Psoas muscle (tissue), 8 donors: ENCODE data around the gene CD2AP. TPM values are rescaled to one million over a fixed set of nuclear protein-coding genes. Genes with fewer than 3 reads are reported as not detected.

Experiments
- ATAC-seq, 4 donors: fragments of 200-7000 bp; cut with Tn5 transposase; one replicate each; pipeline ENCODE4 v1.9.1; 2020; ENCODE audit warnings: moderate library complexity in 3 of 4, mild to moderate bottlenecking in 2 of 4
- DNase-seq, 2 donors: peaks; one replicate each; pipeline ENCODE4 v3.0.0-alpha.2; 2020
- H3K27ac ChIP-seq: fragments of 200-600 bp; one replicate; pipeline ENCODE4 v1.8.0; 2022
- H3K27me3 ChIP-seq, 3 donors: fragments of 200-600 bp in 1 of 3; one replicate each; pipeline versions ENCODE4 v1.6.1 to v1.8.0; 2013 to 2022; ENCODE audit warnings: low read length in 2 of 3, mild to moderate bottlenecking in 2 of 3, moderate library complexity in 1 of 3; ENCODE audit not compliant: insufficient read depth in 3 of 3
- H3K36me3 ChIP-seq, 2 donors: fragments of 200-600 bp in 1 of 2; one replicate each; pipeline versions ENCODE4 v1.6.1 to v1.8.0; 2013 to 2022; ENCODE audit warnings: low read depth in 1 of 2, mild to moderate bottlenecking in 1 of 2, moderate library complexity in 1 of 2; ENCODE audit not compliant: insufficient read depth in 1 of 2
- H3K4me1 ChIP-seq: fragments of 200-600 bp; one replicate; pipeline ENCODE4 v1.8.0; 2022
- H3K4me3 ChIP-seq: fragments of 200-600 bp; one replicate; pipeline ENCODE4 v1.8.0; 2022; ENCODE audit warnings: mild to moderate bottlenecking
- H3K9me3 ChIP-seq: fragments of 200-600 bp; one replicate; pipeline ENCODE4 v1.8.0; 2022
- WGBS, 3 donors: extraction: QIAGEN DNeasy Blood & Tissue Kit; methylation state at CpG; one replicate each; pipeline versions ENCODE4 v1.1.6 to v1.1.7; 2013; 5-methylcytosine and 5-hydroxymethylcytosine counted together
- intact Hi-C, 2 donors: fragments of 100-400 bp; cut with DNase I; formaldehyde crosslinking; loops; one replicate each; pipeline versions ENCODE4 v1.11.0 to v1.14.2; 2022
- polyA plus RNA-seq, 3 donors: library from polyadenylated mRNA; stranded (reverse); fragments of 200-250 nt; gene quantifications; one replicate each; pipeline ENCODE4 v1.2.3, GENCODE V29; 2013
- total RNA-seq, 4 donors: library from RNA; stranded (reverse); fragmentation: NEBNext Ultra II Directional in 2 of 4; extraction: Animal tissue kit (Norgen Biotek cat#: 25700) in 2 of 4; gene quantifications; one replicate each; pipeline versions ENCODE4 v1.2.1 to v1.2.4, GENCODE V29; 2021 to 2023
- TF ChIP-seq, protein P1 (sequence below): fragments of 200-600 bp; IDR thresholded peaks from one replicate; pipeline ENCODE4 v1.8.0; 2022; ENCODE audit warnings: antibody characterized with exemption
- donor health status: healthy with polysubstance abuse.
- donor health status: DM: no; HTN: no; CAD: no; lungs with moderate emphysema.
- donor health status: Bipolar disorder and iron deficiency.
- donor health status: healthy.
- donor health status: DM: yes; HTN: yes; CAD: no.
- donor health status: DM: no; HTN: no; CAD: no.
- donor health status: DM: no; HTN: no; CAD: no.
- donor health status: DM: yes; HTN: yes; CAD: no.

CD2AP gene
- total and polyA plus RNA-seq, 7 donors = 3.4 to 11.7 (median 8.3) TPM

DNA sequence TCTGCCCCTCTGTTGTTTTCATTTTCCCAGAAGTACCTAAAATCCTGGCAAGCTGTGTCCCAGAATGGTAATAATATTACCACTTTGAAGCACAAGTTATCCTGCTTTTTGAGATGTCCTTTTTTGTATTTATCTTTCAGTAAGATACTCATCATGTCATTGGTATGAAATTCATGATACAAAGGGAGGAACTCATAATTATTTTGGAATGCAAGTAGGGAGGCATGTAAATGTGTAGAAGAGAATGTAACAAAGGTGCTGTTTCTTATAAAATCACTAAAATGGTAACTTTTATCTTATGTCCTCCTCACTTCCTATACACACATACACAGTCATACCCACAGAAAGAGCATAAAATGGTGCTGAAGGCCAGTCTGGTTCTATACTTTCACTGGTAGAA is 109.9 kb downstream of the CD2AP start:
- Histone ChIP-seq H3K9me3 (no peaks in the 10 kb centered on the region), H3K4me1 (no peaks in the 10 kb centered on the region), H3K27me3 (no peaks in the 10 kb centered on the region), H3K36me3 (peaks cover 5 to 21% of the 10 kb centered on the region in 2 donors), H3K27ac (no peak overlapping the region), H3K4me3 (no peak overlapping the region)
- intact Hi-C loops = no loop called here
- DNase-seq (no peak), ATAC-seq (no peak)
- TF ChIP-seq, protein P1, sequence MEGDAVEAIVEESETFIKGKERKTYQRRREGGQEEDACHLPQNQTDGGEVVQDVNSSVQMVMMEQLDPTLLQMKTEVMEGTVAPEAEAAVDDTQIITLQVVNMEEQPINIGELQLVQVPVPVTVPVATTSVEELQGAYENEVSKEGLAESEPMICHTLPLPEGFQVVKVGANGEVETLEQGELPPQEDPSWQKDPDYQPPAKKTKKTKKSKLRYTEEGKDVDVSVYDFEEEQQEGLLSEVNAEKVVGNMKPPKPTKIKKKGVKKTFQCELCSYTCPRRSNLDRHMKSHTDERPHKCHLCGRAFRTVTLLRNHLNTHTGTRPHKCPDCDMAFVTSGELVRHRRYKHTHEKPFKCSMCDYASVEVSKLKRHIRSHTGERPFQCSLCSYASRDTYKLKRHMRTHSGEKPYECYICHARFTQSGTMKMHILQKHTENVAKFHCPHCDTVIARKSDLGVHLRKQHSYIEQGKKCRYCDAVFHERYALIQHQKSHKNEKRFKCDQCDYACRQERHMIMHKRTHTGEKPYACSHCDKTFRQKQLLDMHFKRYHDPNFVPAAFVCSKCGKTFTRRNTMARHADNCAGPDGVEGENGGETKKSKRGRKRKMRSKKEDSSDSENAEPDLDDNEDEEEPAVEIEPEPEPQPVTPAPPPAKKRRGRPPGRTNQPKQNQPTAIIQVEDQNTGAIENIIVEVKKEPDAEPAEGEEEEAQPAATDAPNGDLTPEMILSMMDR = no peak

DNA sequence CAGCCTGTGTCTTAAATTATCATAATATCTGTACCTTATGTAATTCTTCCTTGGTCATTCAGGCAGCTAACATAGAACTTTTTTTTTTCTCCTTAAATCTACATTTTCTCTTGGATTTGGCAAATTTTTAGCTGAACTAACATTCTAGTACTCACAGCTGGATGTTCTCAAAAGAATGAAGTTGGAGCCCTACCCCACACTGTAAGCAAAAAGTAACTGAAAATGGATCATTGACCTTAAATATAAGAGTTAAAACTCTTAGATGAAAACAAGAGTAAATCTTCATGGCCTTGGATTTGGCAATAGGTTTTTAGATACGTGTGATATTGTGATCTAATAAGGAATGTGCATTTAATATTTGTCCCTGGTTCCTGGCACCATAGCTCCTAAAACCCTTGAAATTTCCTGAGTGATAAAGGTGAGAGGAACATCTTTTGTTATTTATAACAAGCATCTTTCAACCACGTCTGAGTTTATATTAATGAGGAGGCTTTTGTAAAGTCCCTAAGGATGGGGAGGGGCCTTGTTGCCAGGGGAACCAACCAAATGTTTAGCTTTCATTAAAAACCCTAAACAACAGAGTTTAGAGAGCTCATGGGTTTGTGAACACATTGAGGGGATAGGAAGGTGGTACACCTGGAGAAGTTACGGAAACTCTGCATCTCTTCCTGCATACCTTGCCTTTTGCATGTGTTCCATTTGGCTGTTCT is 114.7 kb downstream of the CD2AP start:
- DNase-seq (no peak), ATAC-seq (no peak)
- Histone ChIP-seq H3K9me3 (no peaks in the 10 kb centered on the region), H3K4me3 (no peak overlapping the region), H3K27ac (no peak overlapping the region), H3K27me3 (no peaks in the 10 kb centered on the region), H3K4me1 (no peaks in the 10 kb centered on the region), H3K36me3 (peaks cover 0 to 25% of the 10 kb centered on the region in 2 donors)
- 68 to 76% (median 75%) methylated on average over 3 of the region's 3 CpGs for WGBS, 3 donors
- intact Hi-C loops = no loop called here
- TF ChIP-seq, protein P1 = no peak

DNA sequence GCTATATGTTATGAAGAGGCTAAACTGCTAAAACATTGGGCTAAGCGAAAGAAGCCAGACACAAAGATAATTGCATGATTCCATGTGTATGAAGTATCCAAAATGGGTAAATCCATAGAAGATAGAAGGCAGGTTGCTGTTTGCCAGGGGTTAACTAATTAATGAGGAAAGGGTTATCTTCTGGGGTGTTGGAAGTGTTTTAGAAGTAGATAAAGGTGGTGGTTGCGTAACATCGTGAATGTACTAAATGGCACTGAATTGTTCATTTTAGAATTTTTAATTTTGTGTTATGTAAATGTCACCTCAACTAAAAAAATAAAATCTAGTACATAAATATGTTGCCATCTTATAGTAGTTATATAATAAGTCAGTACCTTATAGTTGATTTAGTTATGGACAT is 116.4 kb downstream of the CD2AP start:
- peaks cover 2 to 34% of the 10 kb centered on the region in 2 donors for H3K36me3 ChIP-seq
- WGBS, 3 donors = 98 to 99% (median 99%) methylated on average over 3 of the region's 3 CpGs

GRCh38 chr6:47595785-47596184 is 118.2 kb downstream of the CD2AP start:
- no peak overlapping the region for H3K27ac ChIP-seq
- 88 to 98% (median 97%) methylated on average over 1 of the region's 1 CpG for WGBS, 3 donors
- ATAC-seq (no peak), DNase-seq (no peak)
- H3K27me3 ChIP-seq = no peaks in the 10 kb centered on the region
- peaks cover 2 to 35% of the 10 kb centered on the region in 2 donors for H3K36me3 ChIP-seq
- intact Hi-C loops = no loop called here
- H3K9me3 ChIP-seq = no peaks in the 10 kb centered on the region
- no peak overlapping the region for H3K4me3 ChIP-seq
- TF ChIP-seq, protein P1 = no peak
- no peaks in the 10 kb centered on the region for H3K4me1 ChIP-seq

More for the DNA sequence above, 116.4 kb downstream of the CD2AP start:
- Histone ChIP-seq H3K4me3 (no peak overlapping the region), H3K27me3 (no peaks in the 10 kb centered on the region), H3K27ac (no peak overlapping the region), H3K9me3 (no peaks in the 10 kb centered on the region), H3K4me1 (no peaks in the 10 kb centered on the region)
- intact Hi-C loops = no loop called here
- TF ChIP-seq, protein P1 = no peak
- no peak for ATAC-seq
- DNase-seq = no peak

DNA sequence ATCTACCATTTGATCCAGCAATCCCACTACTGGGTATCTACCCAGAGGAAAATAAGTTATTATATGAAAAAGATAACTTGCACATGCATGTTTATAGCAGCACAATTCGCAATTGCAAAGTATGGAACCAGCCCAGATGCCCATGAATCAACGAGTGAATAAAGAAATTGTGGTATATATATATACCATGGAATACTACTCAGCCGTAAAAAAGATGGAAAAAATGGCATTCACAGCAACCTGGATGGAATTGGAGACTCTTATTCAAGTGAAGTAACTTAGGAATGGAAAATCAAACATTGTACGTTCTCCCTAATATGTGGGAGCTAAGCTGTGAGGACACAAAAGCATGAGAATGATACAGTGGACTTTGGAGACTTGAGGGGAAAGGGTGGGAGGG is 120.8 kb downstream of the CD2AP start:
- Histone ChIP-seq H3K4me1 (no peaks in the 10 kb centered on the region), H3K27me3 (no peaks in the 10 kb centered on the region), H3K9me3 (no peaks in the 10 kb centered on the region), H3K4me3 (no peak overlapping the region), H3K27ac (no peak overlapping the region), H3K36me3 (peaks cover 2 to 35% of the 10 kb centered on the region in 2 donors)
- intact Hi-C loops = no loop called here
- ATAC-seq = no peak
- TF ChIP-seq, protein P1 = no peak
- WGBS, 3 donors = 88 to 100% (median 99%) methylated on average over 4 of the region's 4 CpGs
- no peak for DNase-seq
